Panc1 (cell line): Measurements from ENCODE around the gene INS. TPM values are rescaled to one million over a fixed set of nuclear protein-coding genes. Genes with fewer than 3 reads are reported as not detected.

Experiments
- ATAC-seq: fragments of 200-7000 bp; cut with Tn5 transposase; 2 replicates; pipeline ENCODE4 v1.9.1; 2020; ENCODE audit warnings: mild to moderate bottlenecking, moderate library complexity
- BruUV-seq: library from RNA; stranded (reverse); fragments of 400-500 nt; replicated peaks from 2 replicates; lab custom pipeline; 2021; lab: Mats Ljungman, UMichigan
- CTCF ChIA-PET: fragments of 300-600 bp; sonication (Branson Sonifier 250); formaldehyde crosslinking; loops from one replicate; lab custom pipeline; 2022; ENCODE audit warnings: antibody characterized with exemption; lab: Charles Lee
- POLR2A ChIA-PET: fragments of 300-600 bp; sonication (Branson Sonifier 250); formaldehyde crosslinking; loops from one replicate; lab custom pipeline; 2022; ENCODE audit warnings: antibody characterized with exemption; lab: Charles Lee
- DNase-seq: peaks from one replicate; pipeline ENCODE4 v3.0.0-alpha.2; 2010; ENCODE audit warnings: low read depth, low spot score
- H3K27ac ChIP-seq: 2 replicates; pipeline ENCODE4 v1.5.1; 2011; ENCODE audit warnings: mild to moderate bottlenecking, low read length, inconsistent platforms
- H3K27me3 ChIP-seq: fragments of 200-500 bp; sonication (Bioruptor generic); 2 replicates; pipeline ENCODE4 v1.6.0; 2014; ENCODE audit warnings: low read length, inconsistent platforms; ENCODE audit not compliant: control insufficient read depth, insufficient read depth
- H3K36me3 ChIP-seq: fragments of 200-500 bp; sonication (Bioruptor generic); 2 replicates; pipeline ENCODE4 v1.5.1; 2014; ENCODE audit warnings: inconsistent platforms, mild to moderate bottlenecking, low read length, moderate library complexity; ENCODE audit not compliant: control insufficient read depth, insufficient read depth
- H3K4me1 ChIP-seq: 2 replicates; pipeline ENCODE4 v1.5.1; 2011; ENCODE audit warnings: inconsistent platforms, mild to moderate bottlenecking, low read length, moderate library complexity; ENCODE audit not compliant: control insufficient read depth, insufficient read depth
- H3K4me3 ChIP-seq, 2 experiments: 2 replicates each; pipeline ENCODE4 v1.5.1; 2011 to 2012; ENCODE audit warnings: low read depth in 2 of 2, low read length in 2 of 2, mild to moderate bottlenecking in 2 of 2, inconsistent platforms in 1 of 2, moderate library complexity in 1 of 2
- H3K9me3 ChIP-seq: fragments of 200-500 bp; sonication (Bioruptor generic); 2 replicates; pipeline ENCODE4 v1.5.1; 2014; ENCODE audit warnings: low read depth, mild to moderate bottlenecking, inconsistent platforms, low read length, moderate library complexity; ENCODE audit not compliant: control insufficient read depth, insufficient read depth
- CTCF ChIP-seq: fragments of 450-650 bp; IDR thresholded peaks from 2 replicates; pipeline ENCODE4 v1.5.1; 2017; ENCODE audit warnings: mild to moderate bottlenecking
- POLR2AphosphoS5 ChIP-seq: IDR thresholded peaks from 2 replicates; pipeline ENCODE4 v1.6.1; 2012; ENCODE audit warnings: mild to moderate bottlenecking, low read depth, low read length, moderate library complexity
- REST ChIP-seq, 2 experiments: IDR thresholded peaks; 2 replicates each; pipeline ENCODE4 v1.6.1; 2011 to 2012; ENCODE audit warnings: low read depth in 2 of 2, control low read depth in 1 of 2, low read length in 1 of 2, mild to moderate bottlenecking in 1 of 2, moderate library complexity in 1 of 2; ENCODE audit not compliant: insufficient read depth in 1 of 2
- SIN3A ChIP-seq: IDR thresholded peaks from 2 replicates; pipeline ENCODE4 v1.6.1; 2012; ENCODE audit warnings: low read depth, mild to moderate bottlenecking, low read length, moderate library complexity, borderline replicate concordance; ENCODE audit not compliant: insufficient read depth
- TCF7L2 ChIP-seq: IDR thresholded peaks from 2 replicates; pipeline ENCODE4 v1.6.1; 2011; ENCODE audit warnings: mild to moderate bottlenecking, low read depth, low read length, inconsistent platforms
- in situ Hi-C: cut with HindIII; loops from 2 replicates; pipeline ENCODE4 v1.10.0; 2016; ENCODE audit warnings: low sequenced_read_pairs, low pct_unique_long_range_greater_than_20kb
- intact Hi-C: fragments of 100-400 bp; cut with micrococcal nuclease; formaldehyde crosslinking; loops from one replicate; pipeline ENCODE4 v1.10.0; 2022; ENCODE audit not compliant: unreplicated experiment
- total RNA-seq: library from RNA; stranded (reverse); gene quantifications from one replicate; pipeline ENCODE4 v1.2.1, GENCODE V29; 2021; ENCODE audit not compliant: unreplicated experiment

The INS gene
- total RNA-seq, 1 experiment from 2014 or later = not detected

- Histone ChIP-seq H3K4me3 (no peak overlapping the region), H3K9me3 (peaks cover 5% of the 10 kb centered on the region; the same call in 1 of the 2 replicates), H3K36me3 (no peaks in the 10 kb centered on the region), H3K27me3 (peaks cover 2% of the 10 kb centered on the region; the same call in 1 of the 2 replicates), H3K27ac (no peak overlapping the region), H3K4me1 (no peaks in the 10 kb centered on the region)
- ATAC-seq (no peak), DNase-seq (no peak)
- TF ChIP-seq TCF7L2 = no peak
- TF ChIP-seq POLR2AphosphoS5 = no peak
- TF ChIP-seq CTCF = no peak
- TF ChIP-seq REST (IDR thresholded peaks at IDR 0.05; ENCODE audit: insufficient read depth in 1 of 2, low read depth in 2 of 2, low read length in 1 of 2) = no peak
- TF ChIP-seq SIN3A = no peak
- no TSS peak for BruUV-seq
- ChIA-PET CTCF (no interaction called here), POLR2A (no interaction called here)
- intact Hi-C loops (no loop called here), in situ Hi-C loops (no loop called here)
Observed at GRCh38 chr11:2118677-2119076, 42.3 kb downstream of the INS start.

GRCh38 chr11:2116680-2117079 lies 44.3 kb downstream of the INS start:
- ATAC-seq (no peak), DNase-seq (no peak)
- Histone ChIP-seq H3K36me3 (no peaks in the 10 kb centered on the region), H3K4me1 (no peaks in the 10 kb centered on the region), H3K9me3 (peaks cover 5% of the 10 kb centered on the region; the same call in 1 of the 2 replicates), H3K27ac (no peak overlapping the region), H3K4me3 (no peak overlapping the region), H3K27me3 (peaks cover 2% of the 10 kb centered on the region; the same call in 1 of the 2 replicates)
- intact Hi-C loops (no loop called here), in situ Hi-C loops (no loop called here)
- ChIA-PET CTCF (interaction anchor here (0.6 kb wide), 1 partner anchor 331 kb away, joined by 8 read pairs; no protein-coding TSS in a partner anchor), POLR2A (no interaction called here)
- BruUV-seq = no TSS peak
- no peak for TF ChIP-seq POLR2AphosphoS5
- TF ChIP-seq REST (IDR thresholded peaks at IDR 0.05; ENCODE audit: insufficient read depth in 1 of 2, low read depth in 2 of 2, low read length in 1 of 2) = no peak
- no peak for TF ChIP-seq SIN3A
- no peak for TF ChIP-seq TCF7L2
- TF ChIP-seq CTCF = no peak
